ENCODE data around the gene FBXL22.

FBXL22 gene

GRCh38 chr15:63565536-63566186, 31.5 kb upstream of the FBXL22 start:
- no peak for TF ChIP-seq CTCF (IDR thresholded peaks at IDR 0.05; ENCODE audit: poor library complexity, severe bottlenecking)
- peaks cover 86% of the 10 kb centered on the region for H3K36me3 ChIP-seq (ENCODE audit: low read depth)
- H3K4me3 ChIP-seq (ENCODE audit: severe bottlenecking), result no peak overlapping the region
- ATAC-seq (ENCODE audit: low read depth) (0 out of 3 replicates have a peak, but pooled peaks have one; percentile 13), DNase-seq (ENCODE audit: low spot score) (no peak)
- H3K4me1 ChIP-seq (ENCODE audit: insufficient read depth, poor library complexity, severe bottlenecking), result no peaks in the 10 kb centered on the region
- no peaks in the 10 kb centered on the region for H3K27me3 ChIP-seq (ENCODE audit: insufficient read depth, poor library complexity, severe bottlenecking)
- no peak overlapping the region for H3K27ac ChIP-seq (ENCODE audit: poor library complexity, severe bottlenecking)
- no peaks in the 10 kb centered on the region for H3K9me3 ChIP-seq (ENCODE audit: severe bottlenecking)

DNA sequence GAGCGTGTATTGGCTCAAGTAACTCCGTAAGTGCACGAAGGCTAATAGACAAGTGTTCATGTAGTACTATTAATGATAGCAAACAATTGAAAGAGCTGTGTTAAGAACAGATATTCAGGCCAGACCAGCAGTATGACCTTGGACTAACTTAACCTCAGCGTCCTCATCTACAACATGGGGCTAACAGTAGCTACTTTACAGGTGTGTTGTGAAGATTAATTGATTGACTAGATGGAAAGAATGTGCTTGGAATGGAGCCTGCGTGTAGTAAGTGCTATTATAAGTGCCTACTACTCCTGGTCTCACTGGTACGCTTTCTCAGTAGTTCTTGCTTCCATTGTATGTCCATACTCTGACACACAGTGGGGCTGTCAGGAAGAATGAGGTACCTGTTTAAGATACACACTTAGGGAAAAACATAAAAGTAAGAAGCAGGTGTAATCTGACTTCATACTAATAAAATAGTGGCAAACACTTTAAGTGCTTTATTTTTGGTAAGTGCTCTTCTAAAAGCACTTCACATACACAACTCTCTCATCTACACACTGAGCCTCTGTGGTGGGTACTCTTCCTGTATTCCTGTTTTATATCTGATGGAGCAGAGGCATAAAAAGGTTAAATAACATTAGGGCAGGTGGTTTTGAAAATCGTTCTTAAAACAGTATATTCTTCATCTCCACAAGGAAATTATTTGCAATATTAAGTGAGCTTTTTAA, 24.3 kb upstream of the FBXL22 start:
- H3K4me3 ChIP-seq (ENCODE audit: severe bottlenecking), result no peak overlapping the region
- H3K4me1 ChIP-seq (ENCODE audit: insufficient read depth, poor library complexity, severe bottlenecking), result no peaks in the 10 kb centered on the region
- H3K27me3 ChIP-seq (ENCODE audit: insufficient read depth, poor library complexity, severe bottlenecking), result no peaks in the 10 kb centered on the region
- no peak overlapping the region for H3K27ac ChIP-seq (ENCODE audit: poor library complexity, severe bottlenecking)
- ATAC-seq (ENCODE audit: low read depth), result no peak
- no peak for DNase-seq (ENCODE audit: low spot score)
- no peak for TF ChIP-seq CTCF (IDR thresholded peaks at IDR 0.05; ENCODE audit: poor library complexity, severe bottlenecking)
- peaks cover 90% of the 10 kb centered on the region for H3K36me3 ChIP-seq (ENCODE audit: low read depth)
- no peaks in the 10 kb centered on the region for H3K9me3 ChIP-seq (ENCODE audit: severe bottlenecking)

GRCh38 chr15:63573533-63573932, 23.7 kb upstream of the FBXL22 start:
- ATAC-seq (ENCODE audit: low read depth) (no peak), DNase-seq (ENCODE audit: low spot score) (no peak)
- TF ChIP-seq CTCF (IDR thresholded peaks at IDR 0.05; ENCODE audit: poor library complexity, severe bottlenecking), result no peak
- H3K4me1 ChIP-seq (ENCODE audit: insufficient read depth, poor library complexity, severe bottlenecking), result no peaks in the 10 kb centered on the region
- H3K4me3 ChIP-seq (ENCODE audit: severe bottlenecking), result no peak overlapping the region
- H3K9me3 ChIP-seq (ENCODE audit: severe bottlenecking), result no peaks in the 10 kb centered on the region
- H3K27ac ChIP-seq (ENCODE audit: poor library complexity, severe bottlenecking), result no peak overlapping the region
- H3K27me3 ChIP-seq (ENCODE audit: insufficient read depth, poor library complexity, severe bottlenecking), result no peaks in the 10 kb centered on the region
- H3K36me3 ChIP-seq (ENCODE audit: low read depth), result peaks cover 84% of the 10 kb centered on the region

- H3K4me1 ChIP-seq (ENCODE audit: insufficient read depth, poor library complexity, severe bottlenecking), result no peaks in the 10 kb centered on the region
- ATAC-seq (ENCODE audit: low read depth), result no peak; the same call in 2 of the 3 replicates
- H3K4me3 ChIP-seq (ENCODE audit: severe bottlenecking), result no peak overlapping the region
- DNase-seq (ENCODE audit: low spot score), result no peak
- H3K9me3 ChIP-seq (ENCODE audit: severe bottlenecking), result no peaks in the 10 kb centered on the region
- no peaks in the 10 kb centered on the region for H3K27me3 ChIP-seq (ENCODE audit: insufficient read depth, poor library complexity, severe bottlenecking)
- H3K27ac ChIP-seq (ENCODE audit: poor library complexity, severe bottlenecking), result no peak overlapping the region
- no peak for TF ChIP-seq CTCF (IDR thresholded peaks at IDR 0.05; ENCODE audit: poor library complexity, severe bottlenecking)
- peaks cover 72% of the 10 kb centered on the region for H3K36me3 ChIP-seq (ENCODE audit: low read depth)
Observed at GRCh38 chr15:63575312-63575711, 21.9 kb upstream of the FBXL22 start.

DNA sequence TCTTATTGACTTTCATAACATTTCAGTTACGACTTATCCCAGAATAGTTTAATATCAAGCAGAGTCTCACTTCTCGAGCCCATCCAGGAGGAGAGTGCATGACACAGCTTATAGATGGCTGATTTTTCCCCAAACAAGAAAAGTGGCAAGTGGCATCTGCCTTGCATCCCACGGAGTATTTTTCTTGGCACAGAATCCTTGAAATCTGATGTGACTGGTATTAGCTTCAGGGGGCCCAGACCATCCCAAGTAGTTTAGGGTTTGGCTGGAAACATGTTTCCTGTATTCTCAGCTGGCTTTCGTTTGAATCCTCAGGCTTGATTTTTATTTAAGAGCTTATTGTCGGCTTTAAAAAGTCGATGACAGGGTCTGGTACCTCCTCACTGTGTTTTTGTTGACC, 20.7 kb upstream of the FBXL22 start:
- TF ChIP-seq CTCF (IDR thresholded peaks at IDR 0.05; ENCODE audit: poor library complexity, severe bottlenecking), result no peak

More for the DNA sequence above, 20.7 kb upstream of the FBXL22 start:
- H3K27me3 ChIP-seq (ENCODE audit: insufficient read depth, poor library complexity, severe bottlenecking), result no peaks in the 10 kb centered on the region
- ATAC-seq (ENCODE audit: low read depth) (no peak), DNase-seq (ENCODE audit: low spot score) (no peak)
- peaks cover 61% of the 10 kb centered on the region for H3K36me3 ChIP-seq (ENCODE audit: low read depth)
- no peaks in the 10 kb centered on the region for H3K4me1 ChIP-seq (ENCODE audit: insufficient read depth, poor library complexity, severe bottlenecking)
- no peaks in the 10 kb centered on the region for H3K9me3 ChIP-seq (ENCODE audit: severe bottlenecking)
- no peak overlapping the region for H3K4me3 ChIP-seq (ENCODE audit: severe bottlenecking)
- no peak overlapping the region for H3K27ac ChIP-seq (ENCODE audit: poor library complexity, severe bottlenecking)

Data from RWPE2 (cell line).